OCI-LY7 (cell line): ENCODE results near the gene AKT3.

Source experiments
- EZH2phosphoT487 ChIP-seq: fragments of 200-600 bp; sonication (generic); IDR thresholded peaks from 2 replicates; pipeline ENCODE4 v1.6.1; 2018; ENCODE audit warnings: low read depth, borderline replicate concordance, mild to moderate bottlenecking, mixed run types, antibody characterized with exemption, low read length, moderate library complexity, mixed read lengths
- TF ChIP-seq, protein P1 (sequence below): fragments of 200-600 bp; sonication (generic); conservative IDR thresholded peaks from 2 replicates; pipeline ENCODE4 v1.5.1; 2014; ENCODE audit warnings: mild to moderate bottlenecking, antibody characterized with exemption, low read length, moderate library complexity, mixed read lengths

DNA sequence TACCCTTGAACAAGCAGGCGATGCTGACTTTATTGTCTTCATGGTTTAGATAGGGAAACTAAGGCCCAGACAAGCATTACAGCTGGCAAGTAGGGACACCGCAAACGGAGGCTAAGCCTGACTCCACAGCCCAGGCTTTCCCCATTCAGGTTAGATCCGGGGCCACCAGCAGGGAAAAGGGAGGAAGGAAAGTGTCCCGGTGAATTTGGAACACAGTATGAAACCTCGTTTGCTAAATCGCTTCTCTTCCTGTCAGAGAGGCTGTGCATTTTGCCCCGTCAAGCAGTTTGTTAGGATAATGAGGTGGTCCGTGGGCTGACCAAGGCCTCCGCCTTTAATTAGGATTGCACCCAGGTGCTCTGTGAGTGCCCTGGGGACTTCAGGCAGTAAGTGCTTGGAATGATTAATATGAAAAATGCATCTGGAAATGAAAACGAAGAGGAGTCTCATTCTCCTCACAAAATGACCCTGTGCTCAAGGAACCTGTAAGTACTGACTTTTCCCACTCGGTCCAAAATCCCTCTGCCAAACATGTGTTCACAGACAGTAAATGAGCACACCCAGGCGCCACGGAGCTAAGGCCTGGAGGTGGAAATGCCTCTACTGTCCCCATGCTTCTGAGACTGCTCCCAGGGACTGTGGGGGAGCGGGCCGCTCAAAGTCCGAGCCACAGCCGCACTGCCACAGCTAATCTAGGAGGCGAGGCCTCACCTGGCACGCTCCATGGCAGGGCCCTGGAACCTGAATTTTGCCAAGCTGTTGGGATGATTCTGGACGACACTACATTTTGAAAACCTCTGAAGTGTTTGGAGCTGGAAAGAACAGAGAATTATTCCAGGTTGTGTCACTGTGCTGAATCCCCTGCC, 360.1 kb downstream of the AKT3 start:
- TF ChIP-seq EZH2phosphoT487, result no peak
- TF ChIP-seq, protein P1, sequence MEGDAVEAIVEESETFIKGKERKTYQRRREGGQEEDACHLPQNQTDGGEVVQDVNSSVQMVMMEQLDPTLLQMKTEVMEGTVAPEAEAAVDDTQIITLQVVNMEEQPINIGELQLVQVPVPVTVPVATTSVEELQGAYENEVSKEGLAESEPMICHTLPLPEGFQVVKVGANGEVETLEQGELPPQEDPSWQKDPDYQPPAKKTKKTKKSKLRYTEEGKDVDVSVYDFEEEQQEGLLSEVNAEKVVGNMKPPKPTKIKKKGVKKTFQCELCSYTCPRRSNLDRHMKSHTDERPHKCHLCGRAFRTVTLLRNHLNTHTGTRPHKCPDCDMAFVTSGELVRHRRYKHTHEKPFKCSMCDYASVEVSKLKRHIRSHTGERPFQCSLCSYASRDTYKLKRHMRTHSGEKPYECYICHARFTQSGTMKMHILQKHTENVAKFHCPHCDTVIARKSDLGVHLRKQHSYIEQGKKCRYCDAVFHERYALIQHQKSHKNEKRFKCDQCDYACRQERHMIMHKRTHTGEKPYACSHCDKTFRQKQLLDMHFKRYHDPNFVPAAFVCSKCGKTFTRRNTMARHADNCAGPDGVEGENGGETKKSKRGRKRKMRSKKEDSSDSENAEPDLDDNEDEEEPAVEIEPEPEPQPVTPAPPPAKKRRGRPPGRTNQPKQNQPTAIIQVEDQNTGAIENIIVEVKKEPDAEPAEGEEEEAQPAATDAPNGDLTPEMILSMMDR, result no peak
